C4-2B (cell line): ENCODE data around the gene WASHC3.

Experiments
- ZFX ChIP-seq: fragments of 450-650 bp; IDR thresholded peaks from 2 replicates; pipeline ENCODE4 v1.6.1; 2017
- TF ChIP-seq, protein P1 (sequence below): fragments of 450-650 bp; conservative IDR thresholded peaks from 2 replicates; pipeline ENCODE4 v1.5.1; 2017; ENCODE audit warnings: mild to moderate bottlenecking

DNA sequence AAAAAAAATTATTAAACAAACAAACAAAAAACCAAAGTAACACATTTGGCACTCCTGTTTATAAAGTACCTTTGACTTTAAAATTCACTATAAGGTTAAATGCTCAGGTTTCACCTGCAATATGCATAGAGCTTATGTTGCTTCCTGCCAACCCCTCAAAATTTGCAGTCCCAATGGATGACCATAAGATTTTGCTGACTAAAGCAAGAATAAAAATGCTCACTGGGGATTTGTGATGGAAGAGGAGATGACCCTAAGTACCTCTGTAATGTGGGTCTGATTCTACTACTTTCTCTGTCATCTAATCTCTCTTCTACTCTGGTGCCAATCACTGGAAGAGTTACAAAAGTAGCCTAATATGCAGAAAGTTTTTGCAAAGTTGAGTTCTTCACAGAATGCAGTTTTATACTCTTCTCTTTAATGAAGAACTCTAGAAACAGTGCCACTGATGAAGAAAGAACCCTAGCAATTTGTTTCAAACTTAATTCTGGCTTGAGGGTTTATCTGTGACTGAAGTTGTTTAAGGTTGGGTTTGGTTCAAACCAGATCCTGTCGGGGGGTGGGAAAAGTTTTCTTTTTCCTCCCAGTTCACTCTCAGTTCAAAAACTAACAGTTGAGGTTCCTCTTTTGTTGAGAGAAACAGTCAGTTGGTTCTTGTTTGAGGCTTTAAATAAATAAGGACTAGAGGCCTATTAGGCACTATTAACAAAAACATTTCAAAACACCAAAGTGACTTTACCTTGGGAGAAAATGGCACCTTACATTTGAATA is 10.9 kb downstream of the WASHC3 start:
- TF ChIP-seq, protein P1, sequence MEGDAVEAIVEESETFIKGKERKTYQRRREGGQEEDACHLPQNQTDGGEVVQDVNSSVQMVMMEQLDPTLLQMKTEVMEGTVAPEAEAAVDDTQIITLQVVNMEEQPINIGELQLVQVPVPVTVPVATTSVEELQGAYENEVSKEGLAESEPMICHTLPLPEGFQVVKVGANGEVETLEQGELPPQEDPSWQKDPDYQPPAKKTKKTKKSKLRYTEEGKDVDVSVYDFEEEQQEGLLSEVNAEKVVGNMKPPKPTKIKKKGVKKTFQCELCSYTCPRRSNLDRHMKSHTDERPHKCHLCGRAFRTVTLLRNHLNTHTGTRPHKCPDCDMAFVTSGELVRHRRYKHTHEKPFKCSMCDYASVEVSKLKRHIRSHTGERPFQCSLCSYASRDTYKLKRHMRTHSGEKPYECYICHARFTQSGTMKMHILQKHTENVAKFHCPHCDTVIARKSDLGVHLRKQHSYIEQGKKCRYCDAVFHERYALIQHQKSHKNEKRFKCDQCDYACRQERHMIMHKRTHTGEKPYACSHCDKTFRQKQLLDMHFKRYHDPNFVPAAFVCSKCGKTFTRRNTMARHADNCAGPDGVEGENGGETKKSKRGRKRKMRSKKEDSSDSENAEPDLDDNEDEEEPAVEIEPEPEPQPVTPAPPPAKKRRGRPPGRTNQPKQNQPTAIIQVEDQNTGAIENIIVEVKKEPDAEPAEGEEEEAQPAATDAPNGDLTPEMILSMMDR, result no peak
- TF ChIP-seq ZFX, result no peak
